Measurements from ENCODE around the gene GMDS. TPM values are rescaled to one million over a fixed set of nuclear protein-coding genes. Genes with fewer than 3 reads are reported as not detected.

Gene GMDS
- total and polyA plus RNA-seq, 2 experiments from 2014 or later: 30.1 to 36.5 TPM

DNA sequence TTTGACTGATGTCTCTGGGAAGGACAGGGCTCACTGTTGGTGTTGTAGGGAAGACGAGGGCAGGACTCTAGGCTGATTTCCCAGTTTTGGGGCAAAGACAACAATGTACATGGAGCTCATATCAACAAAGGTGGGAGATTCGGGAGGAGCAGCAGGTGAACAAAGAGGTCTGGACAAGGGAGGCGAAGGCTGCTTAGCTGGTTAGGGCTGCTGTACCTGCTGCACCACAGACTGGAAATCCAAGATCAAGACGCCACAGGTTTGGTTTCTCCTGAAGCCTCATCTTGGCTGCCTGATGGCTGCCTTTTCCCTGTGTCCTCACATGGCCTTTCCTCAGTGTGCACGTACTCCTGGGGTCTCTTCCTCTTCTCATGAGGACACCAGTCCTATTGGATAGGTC, 348.5 kb downstream of the GMDS start (continued):
- TF ChIP-seq ZNF114 (CRISPR knock-in tag; IDR thresholded peaks at IDR 0.05): no peak
- TF ChIP-seq, protein P1, sequence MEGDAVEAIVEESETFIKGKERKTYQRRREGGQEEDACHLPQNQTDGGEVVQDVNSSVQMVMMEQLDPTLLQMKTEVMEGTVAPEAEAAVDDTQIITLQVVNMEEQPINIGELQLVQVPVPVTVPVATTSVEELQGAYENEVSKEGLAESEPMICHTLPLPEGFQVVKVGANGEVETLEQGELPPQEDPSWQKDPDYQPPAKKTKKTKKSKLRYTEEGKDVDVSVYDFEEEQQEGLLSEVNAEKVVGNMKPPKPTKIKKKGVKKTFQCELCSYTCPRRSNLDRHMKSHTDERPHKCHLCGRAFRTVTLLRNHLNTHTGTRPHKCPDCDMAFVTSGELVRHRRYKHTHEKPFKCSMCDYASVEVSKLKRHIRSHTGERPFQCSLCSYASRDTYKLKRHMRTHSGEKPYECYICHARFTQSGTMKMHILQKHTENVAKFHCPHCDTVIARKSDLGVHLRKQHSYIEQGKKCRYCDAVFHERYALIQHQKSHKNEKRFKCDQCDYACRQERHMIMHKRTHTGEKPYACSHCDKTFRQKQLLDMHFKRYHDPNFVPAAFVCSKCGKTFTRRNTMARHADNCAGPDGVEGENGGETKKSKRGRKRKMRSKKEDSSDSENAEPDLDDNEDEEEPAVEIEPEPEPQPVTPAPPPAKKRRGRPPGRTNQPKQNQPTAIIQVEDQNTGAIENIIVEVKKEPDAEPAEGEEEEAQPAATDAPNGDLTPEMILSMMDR (conservative IDR thresholded peaks at IDR 0.05; ENCODE audit: low read depth in 2 of 2): no peak
- no peak for TF ChIP-seq EZH2phosphoT487 (IDR thresholded peaks at IDR 0.05; ENCODE audit: unreplicated experiment)
- TF ChIP-seq, protein P2, sequence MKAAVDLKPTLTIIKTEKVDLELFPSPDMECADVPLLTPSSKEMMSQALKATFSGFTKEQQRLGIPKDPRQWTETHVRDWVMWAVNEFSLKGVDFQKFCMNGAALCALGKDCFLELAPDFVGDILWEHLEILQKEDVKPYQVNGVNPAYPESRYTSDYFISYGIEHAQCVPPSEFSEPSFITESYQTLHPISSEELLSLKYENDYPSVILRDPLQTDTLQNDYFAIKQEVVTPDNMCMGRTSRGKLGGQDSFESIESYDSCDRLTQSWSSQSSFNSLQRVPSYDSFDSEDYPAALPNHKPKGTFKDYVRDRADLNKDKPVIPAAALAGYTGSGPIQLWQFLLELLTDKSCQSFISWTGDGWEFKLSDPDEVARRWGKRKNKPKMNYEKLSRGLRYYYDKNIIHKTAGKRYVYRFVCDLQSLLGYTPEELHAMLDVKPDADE (IDR thresholded peaks at IDR 0.05): no peak

DNA sequence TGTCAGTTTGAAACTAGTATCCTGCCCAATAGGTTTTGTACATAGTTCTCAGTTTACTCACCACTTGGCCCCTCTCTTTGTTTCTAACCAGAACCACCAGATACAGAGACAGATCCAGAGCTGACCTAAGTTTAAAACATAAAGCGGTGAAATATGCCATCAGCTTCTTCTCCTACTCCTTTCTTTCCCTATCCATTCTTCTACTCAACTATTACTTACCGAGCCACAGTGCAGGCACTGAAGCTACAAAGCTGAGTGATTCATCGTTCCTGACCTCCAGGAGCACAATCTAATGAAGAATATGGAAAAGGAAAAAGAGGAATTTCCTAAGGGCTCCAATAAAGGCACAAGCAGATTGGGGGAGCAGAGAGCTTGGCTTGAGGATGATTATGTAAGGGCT, 349.7 kb downstream of the GMDS start:
- ATAC-seq (no peak), DNase-seq (ENCODE audit: low spot score) (no peak)
- Histone ChIP-seq H3K4me1 (ENCODE audit: insufficient read depth) (no peaks in the 10 kb centered on the region), H3K79me2 (replicated peaks; ENCODE audit: insufficient read depth) (no peaks in the 10 kb centered on the region), H4K20me1 (replicated peaks; ENCODE audit: insufficient read depth) (no peaks in the 10 kb centered on the region), H3K36me3 (ENCODE audit: insufficient read depth) (no peaks in the 10 kb centered on the region), H3F3A (replicated peaks; ENCODE audit: low read depth) (no peaks in the 10 kb centered on the region), H3K4me2 (no peak overlapping the region), H2AFZ (no peak overlapping the region), H3K27ac (ENCODE audit: low read depth) (no peak overlapping the region), H3K27me3 (ENCODE audit: insufficient read depth) (no peaks in the 10 kb centered on the region), H3K4me3 (no peak overlapping the region), H3K9me2 (ENCODE audit: insufficient read depth) (no peaks in the 10 kb centered on the region)
- no peak overlapping the region for H3K27ac Mint-ChIP-seq
- H3K9me3 Mint-ChIP-seq: no peaks in the 10 kb centered on the region
- H3K4me1 Mint-ChIP-seq: peaks cover 4% of the 10 kb centered on the region; the same call in 2 of the 3 replicates
- H3K4me3 Mint-ChIP-seq: no peak overlapping the region
- TF ChIP-seq POLR2AphosphoS5 (IDR thresholded peaks at IDR 0.05; ENCODE audit: low read depth) (no peak), EZH2phosphoT487 (IDR thresholded peaks at IDR 0.05; ENCODE audit: unreplicated experiment) (no peak), ZNF114 (CRISPR knock-in tag; IDR thresholded peaks at IDR 0.05) (no peak), EZH2 (IDR thresholded peaks at IDR 0.05; ENCODE audit: low read depth, unreplicated experiment) (no peak), STAT1 (IDR thresholded peaks at IDR 0.05; ENCODE audit: unreplicated experiment) (no peak), NANOG (IDR thresholded peaks at IDR 0.05; ENCODE audit: borderline replicate concordance) (no peak), CREB1 (CRISPR knock-in tag; IDR thresholded peaks at IDR 0.05; ENCODE audit: low read depth) (no peak), ZNF331 (CRISPR knock-in tag; IDR thresholded peaks at IDR 0.05; ENCODE audit: low read depth) (no peak)
- TF ChIP-seq, protein P3, sequence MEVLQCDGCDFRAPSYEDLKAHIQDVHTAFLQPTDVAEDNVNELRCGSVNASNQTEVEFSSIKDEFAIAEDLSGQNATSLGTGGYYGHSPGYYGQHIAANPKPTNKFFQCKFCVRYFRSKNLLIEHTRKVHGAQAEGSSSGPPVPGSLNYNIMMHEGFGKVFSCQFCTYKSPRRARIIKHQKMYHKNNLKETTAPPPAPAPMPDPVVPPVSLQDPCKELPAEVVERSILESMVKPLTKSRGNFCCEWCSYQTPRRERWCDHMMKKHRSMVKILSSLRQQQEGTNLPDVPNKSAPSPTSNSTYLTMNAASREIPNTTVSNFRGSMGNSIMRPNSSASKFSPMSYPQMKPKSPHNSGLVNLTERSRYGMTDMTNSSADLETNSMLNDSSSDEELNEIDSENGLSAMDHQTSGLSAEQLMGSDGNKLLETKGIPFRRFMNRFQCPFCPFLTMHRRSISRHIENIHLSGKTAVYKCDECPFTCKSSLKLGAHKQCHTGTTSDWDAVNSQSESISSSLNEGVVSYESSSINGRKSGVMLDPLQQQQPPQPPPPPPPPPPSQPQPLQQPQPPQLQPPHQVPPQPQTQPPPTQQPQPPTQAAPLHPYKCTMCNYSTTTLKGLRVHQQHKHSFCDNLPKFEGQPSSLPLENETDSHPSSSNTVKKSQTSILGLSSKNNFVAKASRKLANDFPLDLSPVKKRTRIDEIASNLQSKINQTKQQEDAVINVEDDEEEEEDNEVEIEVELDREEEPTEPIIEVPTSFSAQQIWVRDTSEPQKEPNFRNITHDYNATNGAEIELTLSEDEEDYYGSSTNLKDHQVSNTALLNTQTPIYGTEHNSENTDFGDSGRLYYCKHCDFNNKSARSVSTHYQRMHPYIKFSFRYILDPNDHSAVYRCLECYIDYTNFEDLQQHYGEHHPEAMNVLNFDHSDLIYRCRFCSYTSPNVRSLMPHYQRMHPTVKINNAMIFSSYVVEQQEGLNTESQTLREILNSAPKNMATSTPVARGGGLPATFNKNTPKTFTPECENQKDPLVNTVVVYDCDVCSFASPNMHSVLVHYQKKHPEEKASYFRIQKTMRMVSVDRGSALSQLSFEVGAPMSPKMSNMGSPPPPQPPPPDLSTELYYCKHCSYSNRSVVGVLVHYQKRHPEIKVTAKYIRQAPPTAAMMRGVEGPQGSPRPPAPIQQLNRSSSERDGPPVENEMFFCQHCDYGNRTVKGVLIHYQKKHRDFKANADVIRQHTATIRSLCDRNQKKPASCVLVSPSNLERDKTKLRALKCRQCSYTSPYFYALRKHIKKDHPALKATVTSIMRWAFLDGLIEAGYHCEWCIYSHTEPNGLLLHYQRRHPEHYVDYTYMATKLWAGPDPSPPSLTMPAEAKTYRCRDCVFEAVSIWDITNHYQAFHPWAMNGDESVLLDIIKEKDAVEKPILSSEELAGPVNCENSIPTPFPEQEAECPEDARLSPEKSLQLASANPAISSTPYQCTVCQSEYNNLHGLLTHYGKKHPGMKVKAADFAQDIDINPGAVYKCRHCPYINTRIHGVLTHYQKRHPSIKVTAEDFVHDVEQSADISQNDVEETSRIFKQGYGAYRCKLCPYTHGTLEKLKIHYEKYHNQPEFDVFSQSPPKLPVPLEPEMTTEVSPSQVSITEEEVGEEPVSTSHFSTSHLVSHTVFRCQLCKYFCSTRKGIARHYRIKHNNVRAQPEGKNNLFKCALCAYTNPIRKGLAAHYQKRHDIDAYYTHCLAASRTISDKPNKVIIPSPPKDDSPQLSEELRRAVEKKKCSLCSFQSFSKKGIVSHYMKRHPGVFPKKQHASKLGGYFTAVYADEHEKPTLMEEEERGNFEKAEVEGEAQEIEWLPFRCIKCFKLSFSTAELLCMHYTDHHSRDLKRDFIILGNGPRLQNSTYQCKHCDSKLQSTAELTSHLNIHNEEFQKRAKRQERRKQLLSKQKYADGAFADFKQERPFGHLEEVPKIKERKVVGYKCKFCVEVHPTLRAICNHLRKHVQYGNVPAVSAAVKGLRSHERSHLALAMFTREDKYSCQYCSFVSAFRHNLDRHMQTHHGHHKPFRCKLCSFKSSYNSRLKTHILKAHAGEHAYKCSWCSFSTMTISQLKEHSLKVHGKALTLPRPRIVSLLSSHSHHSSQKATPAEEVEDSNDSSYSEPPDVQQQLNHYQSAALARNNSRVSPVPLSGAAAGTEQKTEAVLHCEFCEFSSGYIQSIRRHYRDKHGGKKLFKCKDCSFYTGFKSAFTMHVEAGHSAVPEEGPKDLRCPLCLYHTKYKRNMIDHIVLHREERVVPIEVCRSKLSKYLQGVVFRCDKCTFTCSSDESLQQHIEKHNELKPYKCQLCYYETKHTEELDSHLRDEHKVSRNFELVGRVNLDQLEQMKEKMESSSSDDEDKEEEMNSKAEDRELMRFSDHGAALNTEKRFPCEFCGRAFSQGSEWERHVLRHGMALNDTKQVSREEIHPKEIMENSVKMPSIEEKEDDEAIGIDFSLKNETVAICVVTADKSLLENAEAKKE (CRISPR knock-in tag; IDR thresholded peaks at IDR 0.05): no peak
- TF ChIP-seq, protein P4, sequence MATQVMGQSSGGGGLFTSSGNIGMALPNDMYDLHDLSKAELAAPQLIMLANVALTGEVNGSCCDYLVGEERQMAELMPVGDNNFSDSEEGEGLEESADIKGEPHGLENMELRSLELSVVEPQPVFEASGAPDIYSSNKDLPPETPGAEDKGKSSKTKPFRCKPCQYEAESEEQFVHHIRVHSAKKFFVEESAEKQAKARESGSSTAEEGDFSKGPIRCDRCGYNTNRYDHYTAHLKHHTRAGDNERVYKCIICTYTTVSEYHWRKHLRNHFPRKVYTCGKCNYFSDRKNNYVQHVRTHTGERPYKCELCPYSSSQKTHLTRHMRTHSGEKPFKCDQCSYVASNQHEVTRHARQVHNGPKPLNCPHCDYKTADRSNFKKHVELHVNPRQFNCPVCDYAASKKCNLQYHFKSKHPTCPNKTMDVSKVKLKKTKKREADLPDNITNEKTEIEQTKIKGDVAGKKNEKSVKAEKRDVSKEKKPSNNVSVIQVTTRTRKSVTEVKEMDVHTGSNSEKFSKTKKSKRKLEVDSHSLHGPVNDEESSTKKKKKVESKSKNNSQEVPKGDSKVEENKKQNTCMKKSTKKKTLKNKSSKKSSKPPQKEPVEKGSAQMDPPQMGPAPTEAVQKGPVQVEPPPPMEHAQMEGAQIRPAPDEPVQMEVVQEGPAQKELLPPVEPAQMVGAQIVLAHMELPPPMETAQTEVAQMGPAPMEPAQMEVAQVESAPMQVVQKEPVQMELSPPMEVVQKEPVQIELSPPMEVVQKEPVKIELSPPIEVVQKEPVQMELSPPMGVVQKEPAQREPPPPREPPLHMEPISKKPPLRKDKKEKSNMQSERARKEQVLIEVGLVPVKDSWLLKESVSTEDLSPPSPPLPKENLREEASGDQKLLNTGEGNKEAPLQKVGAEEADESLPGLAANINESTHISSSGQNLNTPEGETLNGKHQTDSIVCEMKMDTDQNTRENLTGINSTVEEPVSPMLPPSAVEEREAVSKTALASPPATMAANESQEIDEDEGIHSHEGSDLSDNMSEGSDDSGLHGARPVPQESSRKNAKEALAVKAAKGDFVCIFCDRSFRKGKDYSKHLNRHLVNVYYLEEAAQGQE (IDR thresholded peaks at IDR 0.05; ENCODE audit: unreplicated experiment): no peak
- no peaks in the 10 kb centered on the region for H3K36me3 Mint-ChIP-seq (ENCODE audit: low read depth)
- peaks cover 3% of the 10 kb centered on the region for H3K27me3 Mint-ChIP-seq (ENCODE audit: insufficient read depth, low read depth, poor library complexity)
